Panc1 (cell line): ENCODE measurements around the gene CNOT1. TPM values are rescaled to one million over a fixed set of nuclear protein-coding genes. Genes with fewer than 3 reads are reported as not detected.

Experiments used
- ATAC-seq: fragments of 200-7000 bp; cut with Tn5 transposase; 2 replicates; pipeline ENCODE4 v1.9.1; 2020; ENCODE audit warnings: mild to moderate bottlenecking, moderate library complexity
- BruUV-seq: library from RNA; stranded (reverse); fragments of 400-500 nt; replicated peaks from 2 replicates; lab custom pipeline; 2021; lab: Mats Ljungman, UMichigan
- CTCF ChIA-PET: fragments of 300-600 bp; sonication (Branson Sonifier 250); formaldehyde crosslinking; loops from one replicate; lab custom pipeline; 2022; ENCODE audit warnings: antibody characterized with exemption; lab: Charles Lee
- POLR2A ChIA-PET: fragments of 300-600 bp; sonication (Branson Sonifier 250); formaldehyde crosslinking; loops from one replicate; lab custom pipeline; 2022; ENCODE audit warnings: antibody characterized with exemption; lab: Charles Lee
- DNase-seq: peaks from one replicate; pipeline ENCODE4 v3.0.0-alpha.2; 2010; ENCODE audit warnings: low read depth, low spot score
- H3K27ac ChIP-seq: 2 replicates; pipeline ENCODE4 v1.5.1; 2011; ENCODE audit warnings: mild to moderate bottlenecking, low read length, inconsistent platforms
- H3K27me3 ChIP-seq: fragments of 200-500 bp; sonication (Bioruptor generic); 2 replicates; pipeline ENCODE4 v1.6.0; 2014; ENCODE audit warnings: low read length, inconsistent platforms; ENCODE audit not compliant: control insufficient read depth, insufficient read depth
- H3K36me3 ChIP-seq: fragments of 200-500 bp; sonication (Bioruptor generic); 2 replicates; pipeline ENCODE4 v1.5.1; 2014; ENCODE audit warnings: inconsistent platforms, mild to moderate bottlenecking, low read length, moderate library complexity; ENCODE audit not compliant: control insufficient read depth, insufficient read depth
- H3K4me1 ChIP-seq: 2 replicates; pipeline ENCODE4 v1.5.1; 2011; ENCODE audit warnings: inconsistent platforms, mild to moderate bottlenecking, low read length, moderate library complexity; ENCODE audit not compliant: control insufficient read depth, insufficient read depth
- H3K4me3 ChIP-seq, 2 experiments: 2 replicates each; pipeline ENCODE4 v1.5.1; 2011 to 2012; ENCODE audit warnings: low read depth in 2 of 2, low read length in 2 of 2, mild to moderate bottlenecking in 2 of 2, inconsistent platforms in 1 of 2, moderate library complexity in 1 of 2
- H3K9me3 ChIP-seq: fragments of 200-500 bp; sonication (Bioruptor generic); 2 replicates; pipeline ENCODE4 v1.5.1; 2014; ENCODE audit warnings: low read depth, mild to moderate bottlenecking, inconsistent platforms, low read length, moderate library complexity; ENCODE audit not compliant: control insufficient read depth, insufficient read depth
- POLR2AphosphoS5 ChIP-seq: IDR thresholded peaks from 2 replicates; pipeline ENCODE4 v1.6.1; 2012; ENCODE audit warnings: mild to moderate bottlenecking, low read depth, low read length, moderate library complexity
- REST ChIP-seq, 2 experiments: IDR thresholded peaks; 2 replicates each; pipeline ENCODE4 v1.6.1; 2011 to 2012; ENCODE audit warnings: low read depth in 2 of 2, control low read depth in 1 of 2, low read length in 1 of 2, mild to moderate bottlenecking in 1 of 2, moderate library complexity in 1 of 2; ENCODE audit not compliant: insufficient read depth in 1 of 2
- SIN3A ChIP-seq: IDR thresholded peaks from 2 replicates; pipeline ENCODE4 v1.6.1; 2012; ENCODE audit warnings: low read depth, mild to moderate bottlenecking, low read length, moderate library complexity, borderline replicate concordance; ENCODE audit not compliant: insufficient read depth
- TCF7L2 ChIP-seq: IDR thresholded peaks from 2 replicates; pipeline ENCODE4 v1.6.1; 2011; ENCODE audit warnings: mild to moderate bottlenecking, low read depth, low read length, inconsistent platforms
- in situ Hi-C: cut with HindIII; loops from 2 replicates; pipeline ENCODE4 v1.10.0; 2016; ENCODE audit warnings: low sequenced_read_pairs, low pct_unique_long_range_greater_than_20kb
- intact Hi-C: fragments of 100-400 bp; cut with micrococcal nuclease; formaldehyde crosslinking; loops from one replicate; pipeline ENCODE4 v1.10.0; 2022; ENCODE audit not compliant: unreplicated experiment
- total RNA-seq: library from RNA; stranded (reverse); gene quantifications from one replicate; pipeline ENCODE4 v1.2.1, GENCODE V29; 2021; ENCODE audit not compliant: unreplicated experiment
- TF ChIP-seq, protein P1 (sequence below): fragments of 450-650 bp; IDR thresholded peaks from 2 replicates; pipeline ENCODE4 v1.5.1; 2017; ENCODE audit warnings: mild to moderate bottlenecking

The CNOT1 gene
- total RNA-seq, 1 experiment from 2014 or later = 170 TPM

DNA sequence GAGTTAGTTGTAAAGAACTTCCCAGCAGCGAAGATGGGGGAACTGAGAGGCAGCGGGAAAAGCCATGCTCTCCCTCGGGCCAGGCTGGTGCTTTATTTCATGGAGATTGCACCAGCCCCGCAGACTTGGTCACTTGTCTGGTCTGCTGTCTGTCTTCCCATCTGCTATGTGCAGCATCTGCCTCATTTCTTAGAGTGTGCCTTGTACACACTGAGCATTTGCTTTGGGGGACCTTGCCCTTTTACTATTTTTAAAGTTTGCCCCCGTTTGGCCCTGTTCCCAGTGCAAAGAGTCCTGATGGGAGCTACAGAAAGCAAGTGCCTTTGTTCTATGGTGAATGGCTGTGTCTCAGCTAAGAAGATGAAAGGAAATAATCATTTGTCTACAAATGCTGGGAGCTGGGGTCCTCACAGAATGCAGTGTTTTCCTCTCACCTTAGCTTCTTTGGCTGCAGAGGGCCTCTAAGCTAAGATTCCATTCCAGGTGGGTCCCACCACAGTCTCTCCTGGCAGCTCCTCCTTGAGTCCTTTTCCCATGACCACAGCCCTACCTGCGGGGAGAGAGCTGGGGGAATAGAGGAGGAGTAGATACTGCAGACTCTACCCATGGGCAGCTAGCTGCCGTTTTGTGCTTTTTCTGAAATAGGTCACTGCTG is 25.1 kb upstream of the CNOT1 start:
- in situ Hi-C loops = no loop called here
- BruUV-seq = no TSS peak
- no peak for DNase-seq

GRCh38 chr16:58652741-58653140 is 23.1 kb upstream of the CNOT1 start:
- ATAC-seq (no peak), DNase-seq (no peak)
- CTCF ChIA-PET = no interaction called here
- Histone ChIP-seq H3K4me1 (no peaks in the 10 kb centered on the region), H3K36me3 (no peaks in the 10 kb centered on the region), H3K27ac (no peak overlapping the region), H3K9me3 (no peaks in the 10 kb centered on the region), H3K27me3 (no peaks in the 10 kb centered on the region), H3K4me3 (no peak overlapping the region)
- in situ Hi-C loops = no loop called here
- POLR2A ChIA-PET = interaction anchor here (0.6 kb wide), 1 partner anchor 104 kb away, joined by 10 read pairs; no protein-coding TSS in a partner anchor
- BruUV-seq = no TSS peak
- intact Hi-C loops = no loop called here
- TF ChIP-seq TCF7L2 (no peak), SIN3A (no peak), REST (IDR thresholded peaks at IDR 0.05; ENCODE audit: insufficient read depth in 1 of 2, low read depth in 2 of 2, low read length in 1 of 2) (no peak), POLR2AphosphoS5 (no peak)
- TF ChIP-seq, protein P1, sequence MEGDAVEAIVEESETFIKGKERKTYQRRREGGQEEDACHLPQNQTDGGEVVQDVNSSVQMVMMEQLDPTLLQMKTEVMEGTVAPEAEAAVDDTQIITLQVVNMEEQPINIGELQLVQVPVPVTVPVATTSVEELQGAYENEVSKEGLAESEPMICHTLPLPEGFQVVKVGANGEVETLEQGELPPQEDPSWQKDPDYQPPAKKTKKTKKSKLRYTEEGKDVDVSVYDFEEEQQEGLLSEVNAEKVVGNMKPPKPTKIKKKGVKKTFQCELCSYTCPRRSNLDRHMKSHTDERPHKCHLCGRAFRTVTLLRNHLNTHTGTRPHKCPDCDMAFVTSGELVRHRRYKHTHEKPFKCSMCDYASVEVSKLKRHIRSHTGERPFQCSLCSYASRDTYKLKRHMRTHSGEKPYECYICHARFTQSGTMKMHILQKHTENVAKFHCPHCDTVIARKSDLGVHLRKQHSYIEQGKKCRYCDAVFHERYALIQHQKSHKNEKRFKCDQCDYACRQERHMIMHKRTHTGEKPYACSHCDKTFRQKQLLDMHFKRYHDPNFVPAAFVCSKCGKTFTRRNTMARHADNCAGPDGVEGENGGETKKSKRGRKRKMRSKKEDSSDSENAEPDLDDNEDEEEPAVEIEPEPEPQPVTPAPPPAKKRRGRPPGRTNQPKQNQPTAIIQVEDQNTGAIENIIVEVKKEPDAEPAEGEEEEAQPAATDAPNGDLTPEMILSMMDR = no peak

More for the DNA sequence above, 25.1 kb upstream of the CNOT1 start:
- no peak for ATAC-seq
- Histone ChIP-seq H3K9me3 (no peaks in the 10 kb centered on the region), H3K27ac (no peak overlapping the region), H3K36me3 (no peaks in the 10 kb centered on the region), H3K4me1 (no peaks in the 10 kb centered on the region), H3K27me3 (no peaks in the 10 kb centered on the region), H3K4me3 (no peak overlapping the region)
- ChIA-PET CTCF (no interaction called here), POLR2A (no interaction called here)
- TF ChIP-seq, protein P1 = no peak
- no peak for TF ChIP-seq REST (IDR thresholded peaks at IDR 0.05; ENCODE audit: insufficient read depth in 1 of 2, low read depth in 2 of 2, low read length in 1 of 2)
- no peak for TF ChIP-seq SIN3A
- TF ChIP-seq POLR2AphosphoS5 = no peak
- no peak for TF ChIP-seq TCF7L2
- intact Hi-C loops = no loop called here
